ENCODE results near the gene DNAJC22.
A peak's percentile ranks its signal among the peaks of the same experiment; 100 is the strongest.

DNAJC22 gene

GRCh38 chr12:49345051-49345824 is 1.4 kb upstream of the DNAJC22 start:
- no peak for DNase-seq

GRCh38 chr12:49345825-49346658 is 646 bp upstream of the DNAJC22 start:
- DNase-seq: no peak

DNA sequence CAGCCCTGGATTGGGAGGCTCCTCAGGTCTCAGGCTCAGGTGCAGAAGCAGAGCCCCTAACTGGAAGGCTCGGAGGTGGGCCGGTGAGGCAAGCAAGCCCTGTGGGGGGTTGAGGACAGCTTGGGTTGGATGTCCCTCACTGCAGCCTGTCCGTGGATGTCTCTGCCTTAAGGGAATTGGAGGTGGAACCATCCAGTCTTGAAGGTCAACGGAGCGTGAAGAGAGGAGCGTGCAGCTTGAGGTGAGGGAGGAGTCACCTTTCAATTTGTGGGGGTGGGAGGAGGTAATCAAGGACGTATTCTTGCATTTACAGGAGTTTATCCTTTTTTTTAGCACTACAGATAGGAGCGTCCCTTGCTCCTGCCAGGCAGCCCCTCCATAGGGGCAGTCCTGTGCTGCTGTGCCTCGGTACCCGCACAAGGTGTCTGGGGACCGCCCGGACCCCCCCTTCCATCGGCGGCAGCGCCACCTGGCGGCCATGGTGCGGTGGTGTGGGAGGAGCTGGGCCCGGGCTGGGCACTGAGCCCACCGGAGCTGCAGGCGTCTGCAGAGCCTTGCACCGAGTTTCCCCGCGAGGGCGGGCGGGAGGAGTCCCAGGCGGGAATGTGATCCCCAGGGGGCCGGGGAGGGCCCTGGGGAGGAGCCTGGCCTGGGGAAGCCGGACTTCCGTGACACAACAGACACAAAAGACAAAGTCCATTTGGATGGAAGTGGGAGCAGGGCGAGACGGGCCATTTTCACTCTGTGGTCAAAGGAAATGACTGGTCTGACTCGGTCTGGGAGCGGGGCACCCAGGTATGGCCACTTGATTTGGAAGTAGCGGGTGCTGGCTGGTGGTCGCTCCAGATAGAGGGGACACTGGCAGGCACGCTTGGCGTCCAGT is 864 bp downstream of the DNAJC22 start:
- peak; percentile 74 for DNase-seq

- no peak for DNase-seq
Measured at GRCh38 chr12:49348781-49349180, 2.1 kb downstream of the DNAJC22 start.

GRCh38 chr12:49349266-49349665 is 2.6 kb downstream of the DNAJC22 start:
- no peak for DNase-seq

- no peak for DNase-seq
Measured at GRCh38 chr12:49352351-49352750, 5.7 kb downstream of the DNAJC22 start.

DNA sequence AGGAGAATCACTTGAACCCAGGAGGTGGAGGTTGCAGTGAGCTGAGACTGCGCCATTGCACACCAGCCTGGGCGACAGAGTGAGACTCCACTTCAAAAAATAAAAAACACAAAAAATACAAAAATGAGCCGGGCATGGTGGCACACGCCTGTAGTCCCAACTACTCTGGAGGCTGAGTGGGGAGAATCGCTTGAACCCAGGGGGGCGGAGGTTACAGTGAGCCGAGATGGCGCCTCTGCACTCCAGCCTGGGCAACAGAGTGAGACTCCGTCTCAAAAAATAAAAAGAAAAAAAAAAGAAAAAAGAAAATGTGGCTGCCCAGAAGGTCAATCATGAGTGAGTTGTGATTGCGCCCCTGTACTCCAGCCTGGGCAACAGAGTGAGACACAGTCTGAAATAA is 9.2 kb downstream of the DNAJC22 start:
- no peak for DNase-seq

GRCh38 chr12:49357103-49357678 is 10.5 kb downstream of the DNAJC22 start:
- DNase-seq: no peak

DNA sequence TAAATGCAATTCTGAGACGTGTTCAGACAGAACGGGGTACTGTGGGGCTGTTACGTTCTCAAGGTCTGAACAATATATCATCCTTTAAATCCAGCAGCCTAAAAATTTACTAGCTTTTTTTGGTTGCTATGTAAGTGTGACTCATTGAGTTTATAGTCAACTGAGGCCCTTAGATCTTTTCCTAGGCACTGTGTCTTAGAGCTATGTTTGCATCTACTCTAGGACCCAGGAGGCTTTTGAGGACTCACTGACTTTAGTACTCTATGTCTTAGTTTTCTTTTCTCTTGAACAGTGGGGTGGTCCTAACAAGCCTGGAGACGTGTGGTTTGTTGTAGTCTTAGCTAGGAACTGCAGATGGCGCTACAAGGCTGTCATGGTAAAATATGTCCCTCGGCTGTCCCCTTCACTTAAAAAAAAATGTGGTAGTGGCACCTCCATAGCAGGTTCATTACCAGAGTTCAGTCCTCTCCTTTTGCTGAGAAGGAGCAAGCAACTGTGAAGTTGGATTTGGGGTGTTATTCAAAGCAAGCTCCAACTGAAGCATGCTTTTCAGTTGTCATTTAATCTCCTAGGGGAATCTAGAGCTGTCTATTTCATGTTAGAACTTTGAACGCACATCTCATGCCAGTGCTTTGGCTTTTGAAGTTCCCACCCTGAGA is 11.9 kb downstream of the DNAJC22 start:
- no peak for DNase-seq

GRCh38 chr12:49359671-49360070 is 13.0 kb downstream of the DNAJC22 start:
- no peak for DNase-seq

DNA sequence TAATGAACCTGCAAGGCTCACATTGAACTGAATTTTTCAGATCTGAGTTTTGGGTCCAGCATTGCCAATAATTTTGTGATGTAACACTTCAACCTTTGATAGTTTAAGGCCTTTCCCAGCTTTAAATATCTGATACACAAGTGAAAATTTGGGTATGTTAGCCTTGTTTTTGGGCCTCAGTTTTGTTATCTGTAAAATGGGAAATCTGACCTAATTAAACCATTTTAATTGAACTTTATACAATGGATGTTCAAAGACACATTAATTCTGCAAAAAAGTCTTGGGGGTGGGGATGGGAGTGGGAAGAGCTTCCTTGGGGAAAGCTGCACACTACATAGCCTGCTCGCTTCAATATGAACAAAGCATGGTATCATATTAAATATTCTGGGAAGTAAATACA is 15.4 kb downstream of the DNAJC22 start:
- DNase-seq: no peak

DNA sequence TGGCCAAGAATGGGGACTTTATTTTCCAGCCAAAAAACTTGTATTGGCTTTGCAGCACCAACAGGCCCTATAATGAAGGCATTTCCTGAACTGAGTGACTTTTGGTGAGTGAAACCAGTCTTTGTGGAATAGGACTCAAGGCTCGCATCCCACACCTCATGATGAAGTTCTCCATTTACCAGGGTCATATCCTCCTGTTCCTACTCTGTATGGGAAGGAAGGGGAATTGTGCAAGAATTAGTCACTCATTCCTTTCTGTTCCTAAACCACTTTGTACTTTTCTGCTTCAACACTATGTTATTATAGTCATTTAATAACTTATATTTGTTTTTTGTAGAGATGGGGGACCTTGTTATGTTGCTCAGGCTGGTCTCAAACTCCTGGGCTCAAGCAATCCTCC is 18.3 kb downstream of the DNAJC22 start:
- DNase-seq: no peak

GRCh38 chr12:49365542-49365941 is 18.9 kb downstream of the DNAJC22 start:
- DNase-seq: no peak

- no peak for DNase-seq
Measured at GRCh38 chr12:49366096-49366651, 19.5 kb downstream of the DNAJC22 start.

GRCh38 chr12:49366652-49367380 is 20.1 kb downstream of the DNAJC22 start:
- peak; percentile 84 for DNase-seq

GRCh38 chr12:49367381-49368239 is 20.9 kb downstream of the DNAJC22 start, which contains the start of gene SPATS2:
Gene SPATS2, plus strand, starts transcription at chr12:49367462. Its CDS starts 93,551 bp downstream, at chr12:49461013.
- DNase-seq: no peak

DNA sequence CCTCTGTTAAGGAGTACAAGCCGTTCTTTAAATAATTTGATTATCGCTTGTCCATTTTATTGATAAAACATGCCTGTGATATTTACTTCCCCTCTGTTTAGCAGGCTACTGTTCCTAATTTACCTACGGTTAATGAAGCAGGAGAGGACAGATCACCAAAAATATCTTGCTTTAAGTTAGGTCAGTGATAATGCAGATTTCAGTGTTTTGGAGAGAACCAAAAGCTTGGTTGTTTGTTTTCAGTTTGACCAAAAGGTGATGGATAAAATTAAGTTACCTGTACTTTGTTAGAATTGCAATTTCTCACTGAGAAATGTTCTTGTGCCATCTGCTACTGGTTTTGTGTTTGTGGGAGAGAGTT is 21.5 kb downstream of the DNAJC22 start:
- DNase-seq: no peak

DNA sequence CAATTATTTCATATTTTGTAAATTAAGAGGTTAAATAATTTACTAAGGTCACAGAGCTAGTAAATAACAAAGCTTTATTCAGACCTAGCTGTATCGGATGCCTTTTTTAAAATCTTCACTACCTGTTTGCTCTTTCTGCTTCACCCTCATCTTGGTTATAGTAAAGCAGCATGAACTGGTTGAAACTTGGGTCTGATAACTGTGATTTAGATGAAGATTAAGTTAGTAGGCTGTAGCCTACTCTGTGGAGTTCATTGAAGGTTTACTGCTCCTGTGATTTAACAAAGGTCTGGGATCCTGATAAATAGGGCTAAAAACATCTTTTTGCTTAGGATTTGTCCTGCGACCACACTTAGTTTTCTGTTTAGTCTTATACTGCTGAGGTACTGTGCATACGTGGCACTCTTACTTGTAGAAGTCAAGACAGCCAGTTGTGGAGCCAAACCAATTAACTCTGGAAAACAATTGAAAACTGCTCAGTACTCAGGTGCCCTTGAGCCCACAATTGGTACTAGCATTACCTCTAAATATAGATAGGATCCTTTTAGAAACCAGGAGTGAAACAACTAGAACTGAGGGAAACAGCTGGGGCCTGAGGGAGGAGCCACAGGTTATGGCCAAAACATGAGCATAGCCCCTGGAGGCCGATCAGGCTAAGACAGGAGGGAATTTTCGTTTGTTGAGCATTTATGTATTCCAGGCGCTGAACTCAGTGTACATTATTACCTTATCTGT is 22.9 kb downstream of the DNAJC22 start:
- no peak for DNase-seq

- no peak for DNase-seq
Measured at GRCh38 chr12:49370539-49370938, 23.9 kb downstream of the DNAJC22 start.

All from stimulated activated CD4-positive, alpha-beta T cell treated with anti-CD3 and anti-CD28 coated beads, Interleukin-12 subunit alpha, Interleukin-12 subunit beta, amount 100 ng/mL, for 4 hours (primary cell).